ENCODE results near the gene RPL38.

RPL38 gene

GRCh38 chr17:74213861-74214391, 10.4 kb downstream of the RPL38 start:
- no peak for TF ChIP-seq CTCF (IDR thresholded peaks at IDR 0.05; ENCODE audit: borderline replicate concordance, insufficient read depth, low read depth, low read length)

GRCh38 chr17:74214484-74215341, 11.2 kb downstream of the RPL38 start:
- H3K4me3 ChIP-seq (ENCODE audit: low read depth, low read length) = no peak overlapping the region
- no peak for TF ChIP-seq CTCF (IDR thresholded peaks at IDR 0.05; ENCODE audit: borderline replicate concordance, insufficient read depth, low read depth, low read length)

More at GRCh38 chr17:74213861-74214391, 10.4 kb downstream of the RPL38 start:
- peak overlapping the region; percentile 57 for H3K4me3 ChIP-seq (ENCODE audit: low read depth, low read length)

- no peak overlapping the region for H3K4me3 ChIP-seq (ENCODE audit: low read depth, low read length)
- TF ChIP-seq CTCF (IDR thresholded peaks at IDR 0.05; ENCODE audit: borderline replicate concordance, insufficient read depth, low read depth, low read length) = no peak
Observed at GRCh38 chr17:74215342-74215727, 11.9 kb downstream of the RPL38 start.

- TF ChIP-seq CTCF (IDR thresholded peaks at IDR 0.05; ENCODE audit: borderline replicate concordance, insufficient read depth, low read depth, low read length) = no peak
- H3K4me3 ChIP-seq (ENCODE audit: low read depth, low read length) = no peak overlapping the region
Observed at GRCh38 chr17:74216505-74216904, 13.0 kb downstream of the RPL38 start.

DNA sequence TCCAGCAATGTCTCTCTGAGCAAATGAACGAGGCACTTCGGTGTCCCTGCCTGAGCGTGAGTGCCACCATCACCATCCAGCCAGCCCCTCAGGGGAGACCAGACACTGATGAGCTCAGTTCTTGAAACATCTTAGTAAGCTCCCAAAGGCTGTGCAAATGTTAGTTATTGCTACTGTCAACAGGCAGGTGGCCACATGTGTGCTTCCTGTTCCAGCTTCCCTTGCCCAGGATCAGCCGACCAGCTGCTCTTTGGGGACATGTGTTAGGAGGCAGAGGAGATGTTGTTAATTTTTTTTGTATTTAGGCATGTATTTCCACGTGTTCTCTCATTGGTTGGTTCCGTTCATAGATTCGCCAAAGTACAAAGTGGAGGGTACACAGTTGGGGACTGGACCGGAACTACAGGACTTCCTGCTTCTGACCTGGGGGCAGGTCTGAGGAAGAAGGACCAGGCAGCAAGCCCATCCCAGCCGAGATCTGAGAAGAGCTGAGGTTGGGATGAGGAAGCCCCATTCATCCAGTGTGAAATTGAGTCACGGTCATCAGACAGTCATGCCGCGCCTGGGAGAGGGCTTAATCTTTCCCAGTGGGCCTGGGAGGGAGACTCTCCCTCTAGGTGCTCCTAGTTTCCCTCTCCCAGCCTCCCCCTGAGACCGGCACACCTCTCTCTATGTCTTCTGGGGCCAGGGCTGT, 13.7 kb downstream of the RPL38 start:
- no peak for TF ChIP-seq CTCF (IDR thresholded peaks at IDR 0.05; ENCODE audit: borderline replicate concordance, insufficient read depth, low read depth, low read length)

DNA sequence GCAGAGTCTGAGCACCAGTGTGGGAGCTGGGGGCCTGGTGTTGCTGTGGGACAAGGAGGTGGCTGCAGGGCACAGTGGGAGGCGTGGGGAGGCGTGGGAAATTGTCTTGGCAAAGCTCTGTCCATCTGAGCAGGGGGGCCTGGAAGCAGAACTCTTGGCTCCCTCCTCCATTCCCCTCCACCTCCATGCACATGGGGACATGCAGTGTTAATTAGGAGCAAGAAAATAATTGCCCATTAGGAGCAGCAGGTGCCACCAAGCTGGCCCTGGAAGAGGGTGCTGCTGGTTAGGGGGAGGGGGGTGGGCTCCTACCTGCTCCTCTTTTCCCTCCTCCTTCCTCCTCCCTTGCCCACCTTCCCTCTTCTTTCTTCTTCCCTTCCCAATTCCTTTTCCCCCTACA, 14.4 kb downstream of the RPL38 start:
- H3K4me3 ChIP-seq (ENCODE audit: low read depth, low read length) = no peak overlapping the region
- TF ChIP-seq CTCF (IDR thresholded peaks at IDR 0.05; ENCODE audit: borderline replicate concordance, insufficient read depth, low read depth, low read length) = no peak

More for the DNA sequence above, 13.7 kb downstream of the RPL38 start:
- H3K4me3 ChIP-seq (ENCODE audit: low read depth, low read length) = no peak overlapping the region
